Stomach (tissue), 4 donors: ENCODE data around the gene GBP2.

Source experiments
- CTCF ChIP-seq, 7 experiments: fragments of 450-650 bp in 4 of 7; fragments of 200-600 bp in 3 of 7; sonication (generic) in 3 of 7; IDR thresholded peaks; one replicate each; pipeline ENCODE4 v1.5.1; 2016 to 2019; ENCODE audit warnings: antibody characterized with exemption in 7 of 7, control low read depth in 2 of 7, mild to moderate bottlenecking in 1 of 7
- POLR2AphosphoS5 ChIP-seq, 3 donors: sonication (generic); formaldehyde crosslinking; IDR thresholded peaks; one replicate each; pipeline ENCODE4 v1.6.1; 2016; ENCODE audit warnings: antibody characterized with exemption in 3 of 3

- TF ChIP-seq CTCF (IDR thresholded peaks at IDR 0.05) (no peak), POLR2AphosphoS5 (IDR thresholded peaks at IDR 0.05) (no peak)
Observed at GRCh38 chr1:89133747-89134146, 7.8 kb upstream of the GBP2 start.
